HEK293 (cell line): ENCODE results near the gene POLQ.

Experiments
- CTCF ChIA-PET: fragments of 350-600 bp; formaldehyde crosslinking; extraction: SDS; loops from one replicate; lab custom pipeline; 2021; ENCODE audit warnings: antibody characterized with exemption; lab: Yijun Ruan, JAX
- POLR2A ChIA-PET: fragments of 300-600 bp; formaldehyde crosslinking; extraction: SDS; loops from one replicate; lab custom pipeline; 2020; ENCODE audit warnings: antibody characterized with exemption, inconsistent platforms; lab: Yijun Ruan, JAX
- H3K27ac ChIP-seq: fragments of 200-500 bp; sonication (Bioruptor generic); 2 replicates; pipeline ENCODE4 v1.5.1; 2014; ENCODE audit warnings: low read depth, low read length, control low read depth, inconsistent platforms; ENCODE audit errors: extremely low read depth
- H3K36me3 ChIP-seq, 2 experiments: fragments of 200-500 bp in 1 of 2; sonication (Bioruptor generic) in 1 of 2; 1 replicate in 1 of 2; 2 replicates in 1 of 2; pipeline ENCODE4 v1.5.1; 2014 to 2017; ENCODE audit warnings: inconsistent platforms in 2 of 2, low read length in 2 of 2; ENCODE audit not compliant: control insufficient read depth in 2 of 2, insufficient read depth in 1 of 2
- H3K4me1 ChIP-seq: fragments of 200-500 bp; sonication (Bioruptor generic); 2 replicates; pipeline ENCODE4 v1.5.1; 2014; ENCODE audit warnings: mild to moderate bottlenecking, low read length, inconsistent platforms; ENCODE audit not compliant: control insufficient read depth, insufficient read depth
- H3K4me3 ChIP-seq: 2 replicates; pipeline ENCODE4 v1.5.1; 2011; ENCODE audit warnings: low read depth, mild to moderate bottlenecking, control low read depth, low read length, moderate library complexity
- H3K9me3 ChIP-seq: fragments of 200-500 bp; sonication (Bioruptor generic); 2 replicates; pipeline ENCODE4 v1.5.1; 2014; ENCODE audit warnings: low read depth, low read length, inconsistent platforms; ENCODE audit not compliant: control insufficient read depth, insufficient read depth
- ATF2 ChIP-seq: fragments of 450-650 bp; formaldehyde crosslinking; IDR thresholded peaks from 2 replicates; pipeline ENCODE4 v1.5.1; 2016; ENCODE audit warnings: missing biosample characterization, missing genetic modification characterization, low read depth
- BCL11A ChIP-seq: fragments of 450-650 bp; formaldehyde crosslinking; IDR thresholded peaks from 2 replicates; pipeline ENCODE4 v1.5.1; 2016; ENCODE audit warnings: low read depth, missing biosample characterization, missing genetic modification characterization
- BCL11B ChIP-seq: fragments of 450-650 bp; formaldehyde crosslinking; IDR thresholded peaks from 2 replicates; pipeline ENCODE4 v1.5.1; 2016; ENCODE audit warnings: low read depth, missing biosample characterization, missing genetic modification characterization
- CTCF ChIP-seq: fragments of 450-650 bp; formaldehyde crosslinking; IDR thresholded peaks from 2 replicates; pipeline ENCODE4 v1.5.1; 2016; ENCODE audit warnings: missing biosample characterization, missing genetic modification characterization
- GLIS1 ChIP-seq: fragments of 450-650 bp; formaldehyde crosslinking; IDR thresholded peaks from 2 replicates; pipeline ENCODE4 v1.5.1; 2016; ENCODE audit warnings: missing biosample characterization, missing genetic modification characterization
- HOXA7 ChIP-seq: sonication (generic); formaldehyde crosslinking; IDR thresholded peaks from 2 replicates; pipeline ENCODE4 v1.8.1; 2022; ENCODE audit warnings: missing genetic modification reagents, borderline replicate concordance
- HOXC10 ChIP-seq: sonication (generic); formaldehyde crosslinking; IDR thresholded peaks from 2 replicates; pipeline ENCODE4 v1.8.1; 2023; ENCODE audit warnings: mild to moderate bottlenecking, missing genetic modification reagents
- MYNN ChIP-seq: fragments of 450-650 bp; formaldehyde crosslinking; IDR thresholded peaks from 2 replicates; pipeline ENCODE4 v1.5.1; 2016; ENCODE audit warnings: missing biosample characterization, missing genetic modification characterization, borderline replicate concordance
- ZBTB44 ChIP-seq: fragments of 450-650 bp; IDR thresholded peaks from 2 replicates; pipeline ENCODE4 v1.5.1; 2018; ENCODE audit warnings: missing biosample characterization, mild to moderate bottlenecking, missing genetic modification characterization
- ZBTB49 ChIP-seq: fragments of 450-650 bp; formaldehyde crosslinking; IDR thresholded peaks from 2 replicates; pipeline ENCODE4 v1.5.1; 2016; ENCODE audit warnings: missing biosample characterization, missing genetic modification characterization, low read depth
- ZEB2 ChIP-seq: fragments of 450-650 bp; formaldehyde crosslinking; IDR thresholded peaks from 2 replicates; pipeline ENCODE4 v1.5.1; 2016; ENCODE audit warnings: missing biosample characterization, missing genetic modification characterization
- ZNF132 ChIP-seq: fragments of 450-650 bp; formaldehyde crosslinking; IDR thresholded peaks from 2 replicates; pipeline ENCODE4 v1.5.1; 2017; ENCODE audit warnings: missing biosample characterization, missing genetic modification characterization, borderline replicate concordance
- ZNF138 ChIP-seq: fragments of 450-650 bp; formaldehyde crosslinking; IDR thresholded peaks from 2 replicates; pipeline ENCODE4 v1.5.1; 2016; ENCODE audit warnings: missing biosample characterization, missing genetic modification characterization, borderline replicate concordance
- ZNF140 ChIP-seq: fragments of 450-650 bp; formaldehyde crosslinking; IDR thresholded peaks from 2 replicates; pipeline ENCODE4 v1.5.1; 2016; ENCODE audit warnings: missing biosample characterization, missing genetic modification characterization
- ZNF239 ChIP-seq: fragments of 450-650 bp; formaldehyde crosslinking; IDR thresholded peaks from 2 replicates; pipeline ENCODE4 v1.5.1; 2016; ENCODE audit warnings: missing biosample characterization, missing genetic modification characterization
- ZNF350 ChIP-seq: fragments of 450-650 bp; formaldehyde crosslinking; IDR thresholded peaks from 2 replicates; pipeline ENCODE4 v1.5.0; 2017; ENCODE audit warnings: missing biosample characterization, mild to moderate bottlenecking, missing genetic modification characterization
- ZNF585B ChIP-seq: fragments of 450-650 bp; formaldehyde crosslinking; IDR thresholded peaks from 2 replicates; pipeline ENCODE4 v1.5.1; 2016; ENCODE audit warnings: missing biosample characterization, missing genetic modification characterization
- ZNF629 ChIP-seq: fragments of 450-650 bp; formaldehyde crosslinking; IDR thresholded peaks from 2 replicates; pipeline ENCODE4 v1.5.1; 2017; ENCODE audit warnings: missing biosample characterization, missing genetic modification characterization
- ZNF654 ChIP-seq: fragments of 450-650 bp; formaldehyde crosslinking; IDR thresholded peaks from 2 replicates; pipeline ENCODE4 v1.5.1; 2016; ENCODE audit warnings: low read depth, missing biosample characterization, missing genetic modification characterization
- ZNF747 ChIP-seq: fragments of 450-650 bp; formaldehyde crosslinking; IDR thresholded peaks from 2 replicates; pipeline ENCODE4 v1.5.1; 2016; ENCODE audit warnings: missing biosample characterization, missing genetic modification characterization
- ZNF76 ChIP-seq: fragments of 450-650 bp; formaldehyde crosslinking; IDR thresholded peaks from 2 replicates; pipeline ENCODE4; 2016; ENCODE audit warnings: low read depth, missing biosample characterization, missing genetic modification characterization, borderline replicate concordance
- ZNF768 ChIP-seq: fragments of 450-650 bp; formaldehyde crosslinking; IDR thresholded peaks from 2 replicates; pipeline ENCODE4 v1.5.1; 2018; ENCODE audit warnings: missing biosample characterization, mild to moderate bottlenecking, missing genetic modification characterization
- ZNF791 ChIP-seq: fragments of 450-650 bp; formaldehyde crosslinking; IDR thresholded peaks from 2 replicates; pipeline ENCODE4 v1.5.1; 2016; ENCODE audit warnings: missing biosample characterization, missing genetic modification characterization
- ZNF837 ChIP-seq: fragments of 450-650 bp; formaldehyde crosslinking; IDR thresholded peaks from 2 replicates; pipeline ENCODE4 v1.5.1; 2016; ENCODE audit warnings: missing biosample characterization, missing genetic modification characterization
- ZSCAN30 ChIP-seq: fragments of 450-650 bp; IDR thresholded peaks from 2 replicates; pipeline ENCODE4 v1.5.1; 2018; ENCODE audit warnings: missing biosample characterization, mild to moderate bottlenecking, missing genetic modification characterization, moderate library complexity
- ZXDB ChIP-seq: fragments of 450-650 bp; formaldehyde crosslinking; IDR thresholded peaks from 2 replicates; pipeline ENCODE4 v1.5.1; 2016; ENCODE audit warnings: missing biosample characterization, missing genetic modification characterization

The POLQ gene

GRCh38 chr3:121477589-121477988 is 68.2 kb downstream of the POLQ start (continued):
- TF ChIP-seq MYNN (tag by site-specific recombination) (no peak), ZNF768 (tag by site-specific recombination) (no peak), ZNF837 (tag by site-specific recombination) (no peak), CTCF (no peak), ZNF132 (tag by site-specific recombination) (no peak), BCL11A (tag by site-specific recombination) (no peak), ZBTB49 (no peak), GLIS1 (tag by site-specific recombination) (no peak), ZNF791 (no peak)

GRCh38 chr3:121473001-121473400 is 72.8 kb downstream of the POLQ start:
- Histone ChIP-seq H3K36me3 (peaks cover 5 to 83% of the 10 kb centered on the region in 2 experiments; a peak in 2 of 3 replicates), H3K9me3 (no peaks in the 10 kb centered on the region), H3K4me3 (no peak overlapping the region), H3K27ac (no peak overlapping the region), H3K4me1 (no peaks in the 10 kb centered on the region)
- ChIA-PET POLR2A (no interaction called here), CTCF (no interaction called here)
- no peak for TF ChIP-seq ZNF747
- TF ChIP-seq ZNF138 (tag by site-specific recombination), result no peak
- TF ChIP-seq ZNF140, result no peak
- no peak for TF ChIP-seq ZSCAN30 (tag by site-specific recombination)
- TF ChIP-seq BCL11B (tag by site-specific recombination), result no peak
- no peak for TF ChIP-seq ZBTB44 (tag by site-specific recombination)
- TF ChIP-seq ZEB2 (tag by site-specific recombination), result no peak
- no peak for TF ChIP-seq ZNF76 (tag by site-specific recombination)
- no peak for TF ChIP-seq ZNF585B (tag by site-specific recombination)
- TF ChIP-seq ZNF629 (tag by site-specific recombination), result no peak
- no peak for TF ChIP-seq ZXDB (tag by site-specific recombination)
- TF ChIP-seq ZNF239 (tag by site-specific recombination), result no peak
- no peak for TF ChIP-seq HOXC10 (CRISPR knock-in tag)
- no peak for TF ChIP-seq ZNF350 (tag by site-specific recombination)
- TF ChIP-seq ATF2 (tag by site-specific recombination), result no peak
- no peak for TF ChIP-seq ZNF654 (tag by site-specific recombination)
- no peak for TF ChIP-seq HOXA7 (CRISPR knock-in tag)
